ENCODE data around the gene UBAP1L.
"Not testable (repeated sequence)": the region's sequence is repeated elsewhere in the genome, so short reads cannot be mapped to it uniquely, and the experiment has no call there.

UBAP1L gene

GRCh38 chr15:65115086-65115485 lies at the start of gene UBAP1L:
TSS of gene UBAP1L (minus strand) at chr15:65115200. CDS start at chr15:65106215, 8,985 bp downstream.
- DNase-seq (ENCODE audit: low read depth), result no peak

GRCh38 chr15:65164139-65164538 lies 49.1 kb upstream of the UBAP1L start:
- no peak for DNase-seq (ENCODE audit: low read depth)

GRCh38 chr15:65163041-65163440 lies 48.0 kb upstream of the UBAP1L start:
- DNase-seq (ENCODE audit: low read depth), result no peak

GRCh38 chr15:65156692-65157091 lies 41.7 kb upstream of the UBAP1L start:
- no peak for DNase-seq (ENCODE audit: low read depth)

GRCh38 chr15:65154720-65155119 lies 39.7 kb upstream of the UBAP1L start:
- DNase-seq (ENCODE audit: low read depth), result no peak

GRCh38 chr15:65147902-65148301 lies 32.9 kb upstream of the UBAP1L start:
- no peak for DNase-seq (ENCODE audit: low read depth)

- DNase-seq (ENCODE audit: low read depth), result no peak
These were observed 31.4 kb upstream of the UBAP1L start for GRCh38 chr15:65146438-65146837.

GRCh38 chr15:65138631-65139030 lies 23.6 kb upstream of the UBAP1L start:
- not testable (repeated sequence) for DNase-seq (ENCODE audit: low read depth)

- not testable (repeated sequence) for DNase-seq (ENCODE audit: low read depth)
These were observed 22.9 kb upstream of the UBAP1L start for GRCh38 chr15:65137893-65138292.

GRCh38 chr15:65137089-65137488 lies 22.1 kb upstream of the UBAP1L start:
- DNase-seq (ENCODE audit: low read depth), result not testable (repeated sequence)

GRCh38 chr15:65134538-65134937 lies 19.5 kb upstream of the UBAP1L start:
- DNase-seq (ENCODE audit: low read depth), result no peak

GRCh38 chr15:65133548-65134200 lies 18.7 kb upstream of the UBAP1L start, which contains the start of gene PDCD7:
TSS of gene PDCD7 (minus strand) at chr15:65133808. CDS start at chr15:65133781, 27 bp downstream.
- peak; percentile 72 for DNase-seq (ENCODE audit: low read depth)

- DNase-seq (ENCODE audit: low read depth), result no peak
These were observed 18.0 kb upstream of the UBAP1L start for GRCh38 chr15:65132878-65133547.

GRCh38 chr15:65130941-65131340 lies 15.9 kb upstream of the UBAP1L start:
- no peak for DNase-seq (ENCODE audit: low read depth)

GRCh38 chr15:65115542-65115941 lies 542 bp upstream of the UBAP1L start:
- no peak for DNase-seq (ENCODE audit: low read depth)

- no peak for DNase-seq (ENCODE audit: low read depth)
These were observed 4.2 kb downstream of the UBAP1L start for GRCh38 chr15:65110676-65111292.

GRCh38 chr15:65106011-65106590 lies 8.9 kb downstream of the UBAP1L start:
- no peak for DNase-seq (ENCODE audit: low read depth)

GRCh38 chr15:65105038-65105437 lies 10.0 kb downstream of the UBAP1L start:
- DNase-seq (ENCODE audit: low read depth), result no peak

GRCh38 chr15:65102912-65103311 lies 12.1 kb downstream of the UBAP1L start:
- no peak for DNase-seq (ENCODE audit: low read depth)

GRCh38 chr15:65101891-65102708 lies 12.9 kb downstream of the UBAP1L start:
- DNase-seq (ENCODE audit: low read depth), result no peak

GRCh38 chr15:65101411-65101890 lies 13.5 kb downstream of the UBAP1L start:
- peak; percentile 12 for DNase-seq (ENCODE audit: low read depth)

- DNase-seq (ENCODE audit: low read depth), result no peak
These were observed 14.6 kb downstream of the UBAP1L start for GRCh38 chr15:65100442-65100841.

Measured in stimulated activated CD8-positive, alpha-beta memory T cell treated with anti-CD3 and anti-CD28 coated beads, Interleukin-12 subunit alpha, Interleukin-12 subunit beta, amount 100 ng/mL, for 1 hour (primary cell).